Keratinocyte (primary cell): ENCODE data around the gene GRWD1. TPM values are rescaled to one million over a fixed set of nuclear protein-coding genes. Genes with fewer than 3 reads are reported as not detected.

Experiments used
- DNase-seq: peaks from one replicate; pipeline ENCODE4 v3.0.0-alpha.2; 2011; ENCODE audit warnings: low read depth, missing footprints, low spot score
- FAIRE-seq: peaks from 2 replicates; lab custom pipeline; 2011; peaks lifted over from hg19 to GRCh38; lab: Jason Lieb, UNC
- H2AFZ ChIP-seq: 2 replicates; pipeline ENCODE4 v1.6.0; 2012; ENCODE audit warnings: low read length, control low read depth, inconsistent platforms; ENCODE audit not compliant: control insufficient read depth
- H3K27ac ChIP-seq: 2 replicates; pipeline ENCODE4 v1.5.1; 2011; ENCODE audit warnings: low read length; ENCODE audit not compliant: control insufficient read depth, insufficient read depth
- H3K27me3 ChIP-seq: 3 replicates; pipeline ENCODE4 v1.6.0; 2011; ENCODE audit warnings: low read length; ENCODE audit not compliant: control insufficient read depth, insufficient read depth; ENCODE audit errors: extremely low read depth
- H3K36me3 ChIP-seq, 2 experiments: 2 replicates in 1 of 2; 3 replicates in 1 of 2; pipeline ENCODE4 v1.5.1; 2011; ENCODE audit warnings: low read length in 2 of 2, mild to moderate bottlenecking in 1 of 2; ENCODE audit not compliant: control insufficient read depth in 2 of 2, insufficient read depth in 2 of 2; ENCODE audit errors: extremely low read depth in 1 of 2
- H3K4me1 ChIP-seq: 3 replicates; pipeline ENCODE4 v1.5.1; 2011; ENCODE audit warnings: low read length; ENCODE audit not compliant: control insufficient read depth, insufficient read depth; ENCODE audit errors: extremely low read depth
- H3K4me2 ChIP-seq: 3 replicates; pipeline ENCODE4 v1.6.0; 2011; ENCODE audit warnings: low read depth, low read length; ENCODE audit not compliant: control insufficient read depth, insufficient read depth; ENCODE audit errors: extremely low read depth
- H3K4me3 ChIP-seq, 3 experiments: fragments of 200-600 bp in 1 of 3; sonication (generic) in 1 of 3; 2 replicates in 2 of 3; 3 replicates in 1 of 3; pipeline ENCODE4 v1.5.1; 2011 to 2016; ENCODE audit warnings: low read length in 3 of 3, mild to moderate bottlenecking in 3 of 3, control low read depth in 2 of 3, inconsistent platforms in 1 of 3, low read depth in 1 of 3, mixed read lengths in 1 of 3, mixed run types in 1 of 3, moderate library complexity in 1 of 3; ENCODE audit not compliant: control insufficient read depth in 2 of 3, insufficient read depth in 2 of 3; ENCODE audit errors: extremely low read depth in 1 of 3
- H3K79me2 ChIP-seq: 2 replicates; pipeline ENCODE4 v1.6.0; 2012; ENCODE audit warnings: low read length; ENCODE audit not compliant: control insufficient read depth, insufficient read depth
- H3K9ac ChIP-seq: 3 replicates; pipeline ENCODE4 v1.6.0; 2011; ENCODE audit warnings: low read length; ENCODE audit not compliant: control insufficient read depth, insufficient read depth; ENCODE audit errors: extremely low read depth
- H3K9me1 ChIP-seq: 3 replicates; pipeline ENCODE4 v1.6.0; 2011; ENCODE audit warnings: low read length; ENCODE audit not compliant: control insufficient read depth, insufficient read depth; ENCODE audit errors: extremely low read depth
- H3K9me3 ChIP-seq: 2 replicates; pipeline ENCODE4 v1.5.1; 2012; ENCODE audit warnings: low read depth, low read length; ENCODE audit not compliant: control insufficient read depth
- H4K20me1 ChIP-seq: 3 replicates; pipeline ENCODE4 v1.6.0; 2011; ENCODE audit warnings: low read length; ENCODE audit not compliant: control insufficient read depth, insufficient read depth; ENCODE audit errors: extremely low read depth
- EZH2 ChIP-seq: IDR thresholded peaks from one replicate; pipeline ENCODE4 v1.6.1; 2012; ENCODE audit warnings: inconsistent platforms, mild to moderate bottlenecking, low read length, moderate library complexity
- dilution Hi-C: fragments of 300-500 bp; cut with MboI; formaldehyde crosslinking; loops from one replicate; pipeline ENCODE4 v1.7.0; 2020; ENCODE audit warnings: low sequenced_read_pairs; ENCODE audit not compliant: extremely low pct_ligation_motif_present
- polyA plus RNA-seq, 5 experiments: library from polyadenylated mRNA; depleted of rRNA in 3 of 5; stranded (reverse) in 3 of 5; stranded (forward) in 1 of 5; unstranded in 1 of 5; fragments of >200 nt; gene quantifications; 1 replicate in 1 of 5; 2 replicates in 3 of 5; 3 replicates in 1 of 5; pipeline versions ENCODE4 v1.2.1 to v1.2.3, GENCODE V29; 2011 to 2012; ENCODE audit warnings: missing spikeins in 2 of 5, low read depth in 1 of 5, low replicate concordance in 1 of 5
- TF ChIP-seq, protein P1 (sequence below), 3 experiments: IDR thresholded peaks in 1 of 3; conservative IDR thresholded peaks in 1 of 3; optimal IDR thresholded peaks in 1 of 3; 2 replicates in 2 of 3; 3 replicates in 1 of 3; pipeline versions ENCODE3 to v1.5.1; 2011; ENCODE audit warnings: low read length in 3 of 3, mild to moderate bottlenecking in 3 of 3, moderate library complexity in 2 of 3, control low read depth in 1 of 3, inconsistent platforms in 1 of 3; ENCODE audit not compliant: insufficient read depth in 2 of 3; ENCODE audit errors: extremely low read depth in 1 of 3

Gene GRWD1
- polyA plus RNA-seq, 1 donor (not counting 4 experiments of a cell fraction or from before 2014, with no cell fraction given) = 26.1 TPM

DNA sequence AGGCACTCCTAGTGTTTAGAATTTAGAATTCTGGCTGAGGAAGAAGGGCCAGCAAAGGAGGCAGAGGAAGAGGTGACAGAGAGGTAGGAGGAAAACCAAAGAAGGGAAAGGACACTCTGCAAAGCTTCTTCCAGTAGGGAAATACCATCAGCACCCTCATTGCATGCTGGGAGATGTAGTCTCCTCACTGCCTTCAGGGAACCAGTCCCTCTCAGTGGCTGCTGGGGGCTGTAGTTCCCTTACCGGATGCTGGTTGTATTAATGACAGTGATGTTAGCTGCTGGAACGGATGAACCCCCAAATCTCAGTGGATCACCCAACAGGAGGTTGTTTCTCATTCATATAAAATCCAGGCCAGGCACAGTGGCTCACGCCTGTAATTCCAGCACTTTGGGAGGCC is 42.2 kb upstream of the GRWD1 start:
- H3K4me3 ChIP-seq = no peak overlapping the region
- no peak overlapping the region for H3K9ac ChIP-seq
- dilution Hi-C loops = no loop called here
- no peaks in the 10 kb centered on the region for H3K9me1 ChIP-seq
- peaks cover 5% of the 10 kb centered on the region for H3K4me1 ChIP-seq
- H3K9me3 ChIP-seq = no peaks in the 10 kb centered on the region
- no peaks in the 10 kb centered on the region for H3K79me2 ChIP-seq
- H3K4me2 ChIP-seq = no peak overlapping the region
- H3K36me3 ChIP-seq = no peaks in the 10 kb centered on the region
- no peaks in the 10 kb centered on the region for H4K20me1 ChIP-seq
- DNase-seq (no peak), FAIRE-seq (peak; percentile 77)
- no peak overlapping the region for H3K27ac ChIP-seq
- TF ChIP-seq, protein P1, sequence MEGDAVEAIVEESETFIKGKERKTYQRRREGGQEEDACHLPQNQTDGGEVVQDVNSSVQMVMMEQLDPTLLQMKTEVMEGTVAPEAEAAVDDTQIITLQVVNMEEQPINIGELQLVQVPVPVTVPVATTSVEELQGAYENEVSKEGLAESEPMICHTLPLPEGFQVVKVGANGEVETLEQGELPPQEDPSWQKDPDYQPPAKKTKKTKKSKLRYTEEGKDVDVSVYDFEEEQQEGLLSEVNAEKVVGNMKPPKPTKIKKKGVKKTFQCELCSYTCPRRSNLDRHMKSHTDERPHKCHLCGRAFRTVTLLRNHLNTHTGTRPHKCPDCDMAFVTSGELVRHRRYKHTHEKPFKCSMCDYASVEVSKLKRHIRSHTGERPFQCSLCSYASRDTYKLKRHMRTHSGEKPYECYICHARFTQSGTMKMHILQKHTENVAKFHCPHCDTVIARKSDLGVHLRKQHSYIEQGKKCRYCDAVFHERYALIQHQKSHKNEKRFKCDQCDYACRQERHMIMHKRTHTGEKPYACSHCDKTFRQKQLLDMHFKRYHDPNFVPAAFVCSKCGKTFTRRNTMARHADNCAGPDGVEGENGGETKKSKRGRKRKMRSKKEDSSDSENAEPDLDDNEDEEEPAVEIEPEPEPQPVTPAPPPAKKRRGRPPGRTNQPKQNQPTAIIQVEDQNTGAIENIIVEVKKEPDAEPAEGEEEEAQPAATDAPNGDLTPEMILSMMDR (optimal IDR thresholded peaks at IDR 0.05 in 1 of 3, IDR thresholded peaks at IDR 0.05 in 1 of 3, conservative IDR thresholded peaks at IDR 0.05 in 1 of 3; ENCODE audit: extremely low read depth in 1 of 3, insufficient read depth in 2 of 3, low read length in 3 of 3) = no peak
- no peak for TF ChIP-seq EZH2
- peak overlapping the region; percentile 66 for H2AFZ ChIP-seq
- no peaks in the 10 kb centered on the region for H3K27me3 ChIP-seq

DNA sequence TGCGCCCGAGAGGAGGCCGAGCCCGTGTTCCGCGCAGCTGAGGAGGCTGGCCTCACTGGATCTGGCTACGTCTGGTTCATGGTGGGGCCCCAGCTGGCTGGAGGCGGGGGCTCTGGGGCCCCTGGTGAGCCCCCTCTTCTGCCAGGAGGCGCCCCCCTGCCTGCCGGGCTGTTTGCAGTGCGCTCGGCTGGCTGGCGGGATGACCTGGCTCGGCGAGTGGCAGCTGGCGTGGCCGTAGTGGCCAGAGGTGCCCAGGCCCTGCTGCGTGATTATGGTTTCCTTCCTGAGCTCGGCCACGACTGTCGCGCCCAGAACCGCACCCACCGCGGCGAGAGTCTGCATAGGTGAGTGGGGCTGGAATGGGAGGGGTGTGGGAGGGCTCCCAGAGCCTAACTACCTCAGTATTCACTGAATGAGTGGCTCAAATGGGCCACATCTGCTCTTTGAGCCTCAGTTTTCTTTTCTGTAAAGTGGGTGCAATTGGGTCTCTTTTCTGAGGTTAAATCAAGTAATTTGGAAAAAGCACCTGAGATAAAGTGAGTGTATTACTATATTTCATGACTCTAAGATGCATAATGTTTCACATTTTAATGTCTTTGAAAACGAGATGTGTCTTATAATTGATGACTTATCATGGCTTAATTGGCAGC is 40.6 kb upstream of the GRWD1 start:
- Histone ChIP-seq H3K4me2 (no peak overlapping the region), H3K4me1 (peaks cover 5% of the 10 kb centered on the region), H3K27me3 (no peaks in the 10 kb centered on the region), H2AFZ (no peak overlapping the region), H3K9ac (no peak overlapping the region), H3K9me3 (no peaks in the 10 kb centered on the region), H3K79me2 (no peaks in the 10 kb centered on the region), H3K36me3 (no peaks in the 10 kb centered on the region), H4K20me1 (no peaks in the 10 kb centered on the region), H3K27ac (no peak overlapping the region), H3K9me1 (no peaks in the 10 kb centered on the region), H3K4me3 (no peak overlapping the region)
- dilution Hi-C loops = no loop called here
- no peak for TF ChIP-seq EZH2
- TF ChIP-seq, protein P1 (optimal IDR thresholded peaks at IDR 0.05 in 1 of 3, IDR thresholded peaks at IDR 0.05 in 1 of 3, conservative IDR thresholded peaks at IDR 0.05 in 1 of 3; ENCODE audit: extremely low read depth in 1 of 3, insufficient read depth in 2 of 3, low read length in 3 of 3) = no peak
- FAIRE-seq = no peak
- no peak for DNase-seq
